Measurements from ENCODE around the gene CYSLTR2.

The CYSLTR2 gene

GRCh38 chr13:48746821-48747220 is 93.1 kb downstream of the CYSLTR2 start:
- no peak for FAIRE-seq

- no peak for FAIRE-seq
Observed at GRCh38 chr13:48748681-48749080, 95.0 kb downstream of the CYSLTR2 start.

- no peak for FAIRE-seq
Observed at GRCh38 chr13:48749144-48749543, 95.4 kb downstream of the CYSLTR2 start.

DNA sequence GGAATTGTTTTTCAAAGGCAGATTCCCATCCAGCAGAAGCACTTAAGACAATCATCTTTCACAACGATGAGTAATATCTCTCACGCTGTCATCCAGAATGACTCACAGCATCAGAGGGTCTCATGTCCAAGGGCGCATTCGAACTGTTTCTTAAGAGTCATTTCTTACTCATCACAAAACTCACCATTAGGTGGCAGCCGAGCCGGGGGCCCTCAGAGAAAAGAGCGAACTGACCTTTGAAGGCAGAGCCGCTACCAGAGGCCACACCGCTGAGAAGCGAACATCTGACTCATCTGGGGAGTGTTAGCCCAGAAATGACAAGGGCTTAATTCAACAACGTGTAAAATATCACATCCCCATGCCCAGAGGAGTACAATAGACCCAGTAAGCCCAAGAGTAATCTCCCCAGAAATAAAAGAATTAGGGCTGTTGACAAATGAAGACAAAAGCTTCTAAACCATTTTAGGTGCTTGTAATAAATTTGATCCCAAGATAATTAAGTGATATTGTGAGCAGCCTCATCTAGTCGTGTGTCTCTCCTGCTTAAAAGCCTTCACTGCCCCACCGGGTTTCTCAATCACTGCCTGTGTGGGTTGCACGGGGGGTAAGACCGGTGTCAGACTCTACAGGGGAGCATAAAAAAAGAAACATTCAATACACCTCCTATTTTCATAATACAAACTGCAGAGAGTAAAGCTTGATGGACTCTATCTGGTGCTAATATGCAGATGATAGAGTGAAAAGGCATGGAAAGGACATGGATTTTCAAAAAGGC is 96.2 kb downstream of the CYSLTR2 start:
- FAIRE-seq, result no peak

- FAIRE-seq, result no peak
Observed at GRCh38 chr13:48750588-48751383, 97.1 kb downstream of the CYSLTR2 start.

DNA sequence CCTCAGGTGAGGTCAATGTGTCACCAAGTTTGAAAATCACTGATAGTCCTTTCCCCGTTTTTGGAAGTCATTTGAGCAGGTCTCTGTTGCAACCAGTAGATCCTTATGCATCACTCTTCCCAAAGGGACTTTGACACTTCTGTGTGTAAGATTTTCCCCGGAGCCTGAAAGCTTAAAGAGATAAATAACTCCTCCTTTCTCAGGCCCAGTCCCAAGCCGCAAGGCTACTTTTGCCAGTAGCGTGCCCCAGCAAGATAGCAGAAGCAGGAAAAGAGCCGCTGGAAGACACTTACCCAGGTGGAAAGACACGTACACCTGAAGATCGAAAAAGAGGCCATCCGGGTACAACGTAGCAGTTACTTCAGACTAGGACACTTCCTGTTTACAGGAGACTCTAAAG is 106.9 kb downstream of the CYSLTR2 start:
- no peak for FAIRE-seq

Measured in TTC549 (cell line).